A549 (cell line): ENCODE results near the gene HGS. TPM values are rescaled to one million over a fixed set of nuclear protein-coding genes. Genes with fewer than 3 reads are reported as not detected.

Source experiments
- ATAC-seq, 2 experiments: fragments of 200-7000 bp in 1 of 2; fragments of >200 bp in 1 of 2; cut with Nextera tagmentation in 1 of 2; cut with Tn5 transposase in 1 of 2; 3 replicates each; pipeline versions ENCODE4 v1.8.0 to v1.9.1; 2018 to 2020; ENCODE audit warnings: mild to moderate bottlenecking in 1 of 2, moderate library complexity in 1 of 2
- CTCF ChIA-PET: fragments of 300-600 bp; sonication (Branson Sonifier 250); formaldehyde crosslinking; extraction: SDS; loops from one replicate; lab custom pipeline; 2021; ENCODE audit warnings: antibody characterized with exemption, inconsistent platforms; lab: Yijun Ruan, JAX
- POLR2A ChIA-PET: fragments of 350-600 bp; formaldehyde crosslinking; extraction: SDS; loops from one replicate; lab custom pipeline; 2021; ENCODE audit warnings: antibody characterized with exemption, inconsistent platforms; lab: Yijun Ruan, JAX
- DNase-seq, 2 experiments: peaks; one replicate each; pipeline versions ENCODE4 v3.0.0 to v3.0.0-alpha.2; 2011 to 2016; ENCODE audit warnings: low read depth in 1 of 2, low spot score in 1 of 2
- FAIRE-seq: peaks from 2 replicates; lab custom pipeline; 2011; peaks lifted over from hg19 to GRCh38; lab: Jason Lieb, UNC
- H3K27ac ChIP-seq, 2 experiments: fragments of >200 bp; sonication (Bioruptor Twin); formaldehyde crosslinking; 3 replicates each; pipeline ENCODE4 v1.5.1; 2016 to 2017
- H3K4me1 ChIP-seq: fragments of >200 bp; sonication (Bioruptor Twin); formaldehyde crosslinking; 3 replicates; pipeline ENCODE4 v1.6.1; 2016
- H3K4me2 ChIP-seq: fragments of >200 bp; sonication (Bioruptor Twin); formaldehyde crosslinking; 3 replicates; pipeline ENCODE4 v1.6.1; 2016
- H3K4me3 ChIP-seq: fragments of >200 bp; sonication (Bioruptor Twin); formaldehyde crosslinking; 3 replicates; pipeline ENCODE4 v1.5.1; 2016
- H3K9me3 ChIP-seq: fragments of >200 bp; sonication (Bioruptor Twin); formaldehyde crosslinking; 3 replicates; pipeline ENCODE4 v1.6.1; 2016
- EHF ChIP-seq: fragments of 250-450 bp; sonication (Bioruptor Pico); IDR thresholded peaks from 2 replicates; pipeline ENCODE4 v1.5.0; 2020; ENCODE audit warnings: mild to moderate bottlenecking
- ELK1 ChIP-seq: fragments of 150-350 bp; IDR thresholded peaks from 2 replicates; pipeline ENCODE4 v1.6.1; 2014; ENCODE audit warnings: low read depth, mild to moderate bottlenecking, low read length
- ESRRA ChIP-seq: fragments of 150-350 bp; IDR thresholded peaks from 2 replicates; pipeline ENCODE4 v1.6.1; 2014; ENCODE audit warnings: mild to moderate bottlenecking, low read length, borderline replicate concordance
- MAX ChIP-seq: IDR thresholded peaks from 2 replicates; pipeline ENCODE4 v1.6.1; 2012
- POLR2AphosphoS2 ChIP-seq: conservative IDR thresholded peaks from 2 replicates; pipeline ENCODE4 v1.6.1; 2012; ENCODE audit warnings: low read length, improper control_type of control experiment, inconsistent platforms
- RCOR1 ChIP-seq: fragments of 150-350 bp; IDR thresholded peaks from 2 replicates; pipeline ENCODE4 v1.6.1; 2014; ENCODE audit warnings: antibody characterized with exemption, low read length, low read depth
- ZC3H11A ChIP-seq: fragments of 450-650 bp; IDR thresholded peaks from 2 replicates; pipeline ENCODE4 v1.6.1; 2014; ENCODE audit warnings: antibody characterized with exemption, mild to moderate bottlenecking
- WGBS: methylation state at CpG from one replicate; pipeline ENCODE4 v1.1.6; 2017; ENCODE audit errors: missing lambda C conversion rate; 5-methylcytosine and 5-hydroxymethylcytosine counted together
- polyA plus RNA-seq, 4 experiments: library from polyadenylated mRNA; depleted of rRNA in 3 of 4; stranded (reverse); fragments of >200 nt; fragmentation: RNase III in 1 of 4; extraction: RNeasy Plus Mini Kit Qiagen cat#74134 plus additional on column Dnase treatment in 1 of 4; gene quantifications; 2 replicates in 3 of 4; 3 replicates in 1 of 4; pipeline ENCODE4 v1.2.3, GENCODE V29; 2011 to 2017
- small RNA-seq, 6 experiments: library from RNA; depleted of rRNA; stranded (forward); fragments of <200 nt; gene quantifications; one replicate each; pipeline ENCODE3, GENCODE V24; 2012

The HGS gene
- polyA plus RNA-seq, 2 of the 4 experiments (the other 2 are of a cell fraction): 85.9 to 130 TPM

- ATAC-seq (peak; percentile 63 to 75), FAIRE-seq (no peak), DNase-seq (no peak)
- Histone ChIP-seq H3K4me1 (no peaks in the 10 kb centered on the region), H3K9me3 (no peaks in the 10 kb centered on the region), H3K4me2 (no peak overlapping the region), H3K4me3 (no peak overlapping the region), H3K27ac (0 out of 6 replicates have a peak overlapping the region, but pooled peaks of 1 of the 2 experiments have one; percentile 7)
- WGBS: 37% methylated on average over 21 of the region's 26 CpGs
- no peak for TF ChIP-seq RCOR1
- 0 out of 2 replicates have a peak, but pooled peaks have one; percentile 2 for TF ChIP-seq ESRRA
- TF ChIP-seq MAX: no peak
- TF ChIP-seq ZC3H11A: no peak
- TF ChIP-seq ELK1: no peak
- TF ChIP-seq POLR2AphosphoS2: no peak
- TF ChIP-seq EHF (CRISPR knock-in tag): no peak
- ChIA-PET POLR2A (no interaction called here), CTCF (no interaction called here)
Measured at GRCh38 chr17:81741594-81742452, 58.0 kb downstream of the HGS start.

Small RNA genes within 50 kb of the gene (small RNA-seq; reads per million reads assigned to genes)
- gene MIR6786: 0 reads per million in 6 experiments

Other genes with a start within 250 kb of the HGS start
- gene ACTG1, start 171.2 kb upstream of the HGS start, polyA plus RNA-seq (2011; rRNA removed): 2,042 and 2,306 TPM in 2 replicates
- 7,182 to 8,782 TPM (median 7,263 TPM) in 3 replicates for gene ACTG1, start 171.2 kb upstream of the HGS start, polyA plus RNA-seq (2017; fragmentation: RNase III; extraction: RNeasy Plus Mini Kit Qiagen cat#74134 plus additional on column Dnase treatment)
- gene FSCN2, start 155.6 kb upstream of the HGS start, polyA plus RNA-seq (2011; rRNA removed): 0.84 and 1.2 TPM in 2 replicates
- gene FSCN2, start 155.6 kb upstream of the HGS start, polyA plus RNA-seq (2017; fragmentation: RNase III; extraction: RNeasy Plus Mini Kit Qiagen cat#74134 plus additional on column Dnase treatment): 1.3 to 1.7 TPM (median 1.3 TPM) in 3 replicates
- gene FAAP100, start 131.7 kb upstream of the HGS start, polyA plus RNA-seq (2011; rRNA removed): 5.4 and 7.2 TPM in 2 replicates
- 16.2 to 17.7 TPM (median 16.8 TPM) in 3 replicates for gene FAAP100, start 131.7 kb upstream of the HGS start, polyA plus RNA-seq (2017; fragmentation: RNase III; extraction: RNeasy Plus Mini Kit Qiagen cat#74134 plus additional on column Dnase treatment)
- gene NPLOC4, start 46.9 kb upstream of the HGS start, polyA plus RNA-seq (2011; rRNA removed): 101 and 130 TPM in 2 replicates
- 91.1 to 98.5 TPM (median 92.2 TPM) in 3 replicates for gene NPLOC4, start 46.9 kb upstream of the HGS start, polyA plus RNA-seq (2017; fragmentation: RNase III; extraction: RNeasy Plus Mini Kit Qiagen cat#74134 plus additional on column Dnase treatment)
- gene TSPAN10, start 46.8 kb upstream of the HGS start, polyA plus RNA-seq (2011; rRNA removed): 1.4 and 1.7 TPM in 2 replicates
- 5.4 to 7.1 TPM (median 6.3 TPM) in 3 replicates for gene TSPAN10, start 46.8 kb upstream of the HGS start, polyA plus RNA-seq (2017; fragmentation: RNase III; extraction: RNeasy Plus Mini Kit Qiagen cat#74134 plus additional on column Dnase treatment)
- 1.0 and 1.2 TPM in 2 replicates for gene PDE6G, start 27.5 kb upstream of the HGS start, polyA plus RNA-seq (2011; rRNA removed)
- 0.90 to 2.0 TPM (median 1.2 TPM) in 3 replicates for gene PDE6G, start 27.5 kb upstream of the HGS start, polyA plus RNA-seq (2017; fragmentation: RNase III; extraction: RNeasy Plus Mini Kit Qiagen cat#74134 plus additional on column Dnase treatment)
- 34.6 and 38.7 TPM in 2 replicates for gene OXLD1, start 17.4 kb upstream of the HGS start, polyA plus RNA-seq (2011; rRNA removed)
- 43.9 to 47.7 TPM (median 47.1 TPM) in 3 replicates for gene OXLD1, start 17.4 kb upstream of the HGS start, polyA plus RNA-seq (2017; fragmentation: RNase III; extraction: RNeasy Plus Mini Kit Qiagen cat#74134 plus additional on column Dnase treatment)
- gene CCDC137, start 17.3 kb upstream of the HGS start, polyA plus RNA-seq (2011; rRNA removed): 16.6 and 22.6 TPM in 2 replicates
- 55.0 to 59.7 TPM (median 55.6 TPM) in 3 replicates for gene CCDC137, start 17.3 kb upstream of the HGS start, polyA plus RNA-seq (2017; fragmentation: RNase III; extraction: RNeasy Plus Mini Kit Qiagen cat#74134 plus additional on column Dnase treatment)
- gene ARL16, start 214 bp upstream of the HGS start, polyA plus RNA-seq (2011; rRNA removed): 43.8 and 45.2 TPM in 2 replicates
- gene ARL16, start 214 bp upstream of the HGS start, polyA plus RNA-seq (2017; fragmentation: RNase III; extraction: RNeasy Plus Mini Kit Qiagen cat#74134 plus additional on column Dnase treatment): 52.8 to 55.8 TPM (median 53.6 TPM) in 3 replicates
- gene MRPL12, start 19.4 kb downstream of the HGS start, polyA plus RNA-seq (2011; rRNA removed): 152 and 161 TPM in 2 replicates
- gene MRPL12, start 19.4 kb downstream of the HGS start, polyA plus RNA-seq (2017; fragmentation: RNase III; extraction: RNeasy Plus Mini Kit Qiagen cat#74134 plus additional on column Dnase treatment): 197 to 233 TPM (median 215 TPM) in 3 replicates
- gene SLC25A10, start 28.3 kb downstream of the HGS start, polyA plus RNA-seq (2011; rRNA removed): 20.0 and 25.8 TPM in 2 replicates
- gene SLC25A10, start 28.3 kb downstream of the HGS start, polyA plus RNA-seq (2017; fragmentation: RNase III; extraction: RNeasy Plus Mini Kit Qiagen cat#74134 plus additional on column Dnase treatment): 43.4 to 47.1 TPM (median 47.0 TPM) in 3 replicates
- 0.05 and 0.19 TPM in 2 replicates for gene GCGR, start 120.1 kb downstream of the HGS start, polyA plus RNA-seq (2011; rRNA removed)
- 0.37 to 0.46 TPM (median 0.45 TPM) in 3 replicates for gene GCGR, start 120.1 kb downstream of the HGS start, polyA plus RNA-seq (2017; fragmentation: RNase III; extraction: RNeasy Plus Mini Kit Qiagen cat#74134 plus additional on column Dnase treatment)
- 30.9 and 32.0 TPM in 2 replicates for gene MCRIP1, start 149.3 kb downstream of the HGS start, polyA plus RNA-seq (2011; rRNA removed)
- 43.9 to 51.0 TPM (median 45.1 TPM) in 3 replicates for gene MCRIP1, start 149.3 kb downstream of the HGS start, polyA plus RNA-seq (2017; fragmentation: RNase III; extraction: RNeasy Plus Mini Kit Qiagen cat#74134 plus additional on column Dnase treatment)
- not detected in 2 replicates for gene PPP1R27, start 151.0 kb downstream of the HGS start, polyA plus RNA-seq (2011; rRNA removed)
- 0.09 TPM in 1 of 3 replicates, not detected in the others for gene PPP1R27, start 151.0 kb downstream of the HGS start, polyA plus RNA-seq (2017; fragmentation: RNase III; extraction: RNeasy Plus Mini Kit Qiagen cat#74134 plus additional on column Dnase treatment)
- 102 and 285 TPM in 2 replicates for gene P4HB, start 176.5 kb downstream of the HGS start, polyA plus RNA-seq (2011; rRNA removed)
- 606 to 622 TPM (median 607 TPM) in 3 replicates for gene P4HB, start 176.5 kb downstream of the HGS start, polyA plus RNA-seq (2017; fragmentation: RNase III; extraction: RNeasy Plus Mini Kit Qiagen cat#74134 plus additional on column Dnase treatment)
- 44.3 and 64.0 TPM in 2 replicates for gene ARHGDIA, start 187.3 kb downstream of the HGS start, polyA plus RNA-seq (2011; rRNA removed)
- 497 to 567 TPM (median 503 TPM) in 3 replicates for gene ARHGDIA, start 187.3 kb downstream of the HGS start, polyA plus RNA-seq (2017; fragmentation: RNase III; extraction: RNeasy Plus Mini Kit Qiagen cat#74134 plus additional on column Dnase treatment)
- 125 and 130 TPM in 2 replicates for gene ALYREF, start 207.6 kb downstream of the HGS start, polyA plus RNA-seq (2011; rRNA removed)
- gene ALYREF, start 207.6 kb downstream of the HGS start, polyA plus RNA-seq (2017; fragmentation: RNase III; extraction: RNeasy Plus Mini Kit Qiagen cat#74134 plus additional on column Dnase treatment): 135 to 164 TPM (median 141 TPM) in 3 replicates
- 351 and 428 TPM in 2 replicates for gene ANAPC11, start 207.7 kb downstream of the HGS start, polyA plus RNA-seq (2011; rRNA removed)
- gene ANAPC11, start 207.7 kb downstream of the HGS start, polyA plus RNA-seq (2017; fragmentation: RNase III; extraction: RNeasy Plus Mini Kit Qiagen cat#74134 plus additional on column Dnase treatment): 352 to 382 TPM (median 377 TPM) in 3 replicates
- 0.34 and 0.41 TPM in 2 replicates for gene NPB, start 218.2 kb downstream of the HGS start, polyA plus RNA-seq (2011; rRNA removed)
- gene NPB, start 218.2 kb downstream of the HGS start, polyA plus RNA-seq (2017; fragmentation: RNase III; extraction: RNeasy Plus Mini Kit Qiagen cat#74134 plus additional on column Dnase treatment): 0.29 to 0.45 TPM (median 0.38 TPM) in 3 replicates
- 7.1 and 7.7 TPM in 2 replicates for gene PCYT2, start 227.4 kb downstream of the HGS start, polyA plus RNA-seq (2011; rRNA removed)
- 14.8 to 17.0 TPM (median 16.3 TPM) in 3 replicates for gene PCYT2, start 227.4 kb downstream of the HGS start, polyA plus RNA-seq (2017; fragmentation: RNase III; extraction: RNeasy Plus Mini Kit Qiagen cat#74134 plus additional on column Dnase treatment)
- 9.8 and 13.7 TPM in 2 replicates for gene SIRT7, start 234.2 kb downstream of the HGS start, polyA plus RNA-seq (2011; rRNA removed)
- 34.0 to 35.2 TPM (median 34.8 TPM) in 3 replicates for gene SIRT7, start 234.2 kb downstream of the HGS start, polyA plus RNA-seq (2017; fragmentation: RNase III; extraction: RNeasy Plus Mini Kit Qiagen cat#74134 plus additional on column Dnase treatment)
- 41.6 and 47.9 TPM in 2 replicates for gene MAFG, start 243.7 kb downstream of the HGS start, polyA plus RNA-seq (2011; rRNA removed)
- 49.8 to 57.9 TPM (median 52.4 TPM) in 3 replicates for gene MAFG, start 243.7 kb downstream of the HGS start, polyA plus RNA-seq (2017; fragmentation: RNase III; extraction: RNeasy Plus Mini Kit Qiagen cat#74134 plus additional on column Dnase treatment)